Stimulated activated naive CD8-positive, alpha-beta T cell treated with anti-CD3 and anti-CD28 coated beads, Interleukin-15, Interleukin-2, amounts not matched to agents 100 ng/mL and 50 ng/mL, for 24 hours (primary cell): Measurements from ENCODE around the gene BSG.
"Not testable (repeated sequence)": the region's sequence is repeated elsewhere in the genome, so short reads cannot be mapped to it uniquely, and the experiment has no call there.

Experiments
- H3K27ac Mint-ChIP-seq: one replicate; pipeline ENCODE4 v1.8.0; 2021; ENCODE audit warnings: mild to moderate bottlenecking, mixed read lengths
- H3K27me3 Mint-ChIP-seq: one replicate; pipeline ENCODE4 v1.8.0; 2021; ENCODE audit warnings: mixed read lengths
- H3K36me3 Mint-ChIP-seq: one replicate; pipeline ENCODE4 v1.8.0; 2021; ENCODE audit warnings: low read depth, mixed read lengths
- H3K4me1 Mint-ChIP-seq: one replicate; pipeline ENCODE4 v1.8.0; 2021; ENCODE audit warnings: low read depth, mixed read lengths
- H3K4me3 Mint-ChIP-seq: one replicate; pipeline ENCODE4 v1.8.0; 2021; ENCODE audit warnings: mild to moderate bottlenecking, mixed read lengths
- H3K9me3 Mint-ChIP-seq: one replicate; pipeline ENCODE4 v1.8.0; 2021; ENCODE audit warnings: mixed read lengths

BSG gene

GRCh38 chr19:575527-576506 lies 3.4 kb downstream of the BSG start:
- Mint-ChIP-seq H3K9me3 (no peaks in the 10 kb centered on the region), H3K36me3 (peaks cover 10% of the 10 kb centered on the region), H3K27ac (peak overlapping the region; percentile 36), H3K4me1 (peaks cover 40% of the 10 kb centered on the region), H3K27me3 (no peaks in the 10 kb centered on the region), H3K4me3 (no peak overlapping the region)

DNA sequence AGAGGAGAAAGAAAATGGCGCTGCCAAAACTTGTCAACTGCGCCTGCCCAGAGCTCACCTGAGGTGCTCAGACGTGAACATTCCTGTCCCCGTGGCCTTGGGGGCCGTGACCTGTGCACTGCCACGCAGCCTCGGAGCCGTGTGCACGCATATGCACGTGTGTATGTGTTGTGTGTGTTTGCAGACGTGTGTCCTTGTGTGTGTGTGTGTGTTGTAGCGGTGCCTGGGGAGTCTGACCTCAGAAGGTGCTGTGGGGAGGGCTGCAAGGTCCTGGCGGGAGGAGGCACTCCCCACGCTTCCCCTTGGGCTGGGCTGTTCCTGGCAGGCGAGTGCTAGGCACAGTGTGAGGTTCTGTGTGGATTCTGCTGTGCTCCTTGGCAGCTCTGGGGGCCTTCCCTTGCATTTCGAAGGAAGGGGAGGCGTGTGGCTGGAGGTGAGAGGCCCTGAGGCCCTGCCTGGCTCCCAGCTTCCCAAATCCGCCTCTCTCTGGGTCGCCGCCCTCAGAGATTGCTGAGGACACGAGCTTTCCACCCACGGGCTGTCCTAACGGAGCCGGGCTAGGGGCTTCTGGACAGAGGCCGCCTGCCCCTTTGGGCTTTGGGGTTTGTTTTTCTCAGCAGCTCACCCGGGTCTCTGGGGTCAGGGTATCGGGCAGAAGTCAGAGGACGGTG lies 4.5 kb downstream of the BSG start:
- Mint-ChIP-seq H3K4me1 (peaks cover 30% of the 10 kb centered on the region), H3K27me3 (no peaks in the 10 kb centered on the region), H3K9me3 (no peaks in the 10 kb centered on the region), H3K4me3 (no peak overlapping the region), H3K36me3 (peaks cover 10% of the 10 kb centered on the region), H3K27ac (no peak overlapping the region)

DNA sequence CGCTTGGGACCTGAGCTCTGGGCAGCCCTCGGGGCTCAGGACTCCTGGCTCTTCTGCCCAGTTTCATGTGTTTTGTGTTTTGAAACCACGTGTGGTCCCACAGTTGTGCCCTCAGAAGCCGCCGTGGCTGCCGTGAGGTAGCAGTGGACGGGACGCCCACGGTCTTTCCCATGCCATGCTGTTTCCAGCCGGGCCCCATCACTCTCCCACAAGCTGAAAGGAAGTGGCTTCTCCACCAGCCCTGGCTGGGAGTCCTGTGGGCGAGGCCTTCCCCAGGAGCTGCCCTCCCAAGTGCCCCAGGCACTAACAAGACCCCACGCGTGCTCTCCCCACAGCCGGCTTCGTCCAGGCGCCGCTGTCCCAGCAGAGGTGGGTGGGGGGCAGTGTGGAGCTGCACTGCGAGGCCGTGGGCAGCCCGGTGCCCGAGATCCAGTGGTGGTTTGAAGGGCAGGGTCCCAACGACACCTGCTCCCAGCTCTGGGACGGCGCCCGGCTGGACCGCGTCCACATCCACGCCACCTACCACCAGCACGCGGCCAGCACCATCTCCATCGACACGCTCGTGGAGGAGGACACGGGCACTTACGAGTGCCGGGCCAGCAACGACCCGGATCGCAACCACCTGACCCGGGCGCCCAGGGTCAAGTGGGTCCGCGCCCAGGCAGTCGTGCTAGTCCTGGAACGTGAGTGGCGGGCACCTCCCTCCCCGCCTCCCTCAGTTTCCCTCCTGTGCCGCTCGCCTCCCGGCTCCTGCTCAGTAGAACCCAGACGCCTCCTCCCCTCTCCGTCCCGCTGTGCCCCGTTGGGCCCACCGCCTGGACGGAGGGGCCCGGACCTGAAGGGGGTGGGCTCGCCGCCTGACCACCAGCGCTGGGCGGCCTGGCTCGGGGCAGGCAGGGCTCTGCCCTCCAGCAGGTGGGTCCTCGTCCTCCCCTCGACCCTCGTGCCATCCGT lies 5.3 kb downstream of the BSG start:
- Mint-ChIP-seq H3K4me1 (peaks cover 27% of the 10 kb centered on the region), H3K36me3 (peaks cover 10% of the 10 kb centered on the region), H3K9me3 (no peaks in the 10 kb centered on the region), H3K4me3 (no peak overlapping the region), H3K27me3 (no peaks in the 10 kb centered on the region), H3K27ac (no peak overlapping the region)

DNA sequence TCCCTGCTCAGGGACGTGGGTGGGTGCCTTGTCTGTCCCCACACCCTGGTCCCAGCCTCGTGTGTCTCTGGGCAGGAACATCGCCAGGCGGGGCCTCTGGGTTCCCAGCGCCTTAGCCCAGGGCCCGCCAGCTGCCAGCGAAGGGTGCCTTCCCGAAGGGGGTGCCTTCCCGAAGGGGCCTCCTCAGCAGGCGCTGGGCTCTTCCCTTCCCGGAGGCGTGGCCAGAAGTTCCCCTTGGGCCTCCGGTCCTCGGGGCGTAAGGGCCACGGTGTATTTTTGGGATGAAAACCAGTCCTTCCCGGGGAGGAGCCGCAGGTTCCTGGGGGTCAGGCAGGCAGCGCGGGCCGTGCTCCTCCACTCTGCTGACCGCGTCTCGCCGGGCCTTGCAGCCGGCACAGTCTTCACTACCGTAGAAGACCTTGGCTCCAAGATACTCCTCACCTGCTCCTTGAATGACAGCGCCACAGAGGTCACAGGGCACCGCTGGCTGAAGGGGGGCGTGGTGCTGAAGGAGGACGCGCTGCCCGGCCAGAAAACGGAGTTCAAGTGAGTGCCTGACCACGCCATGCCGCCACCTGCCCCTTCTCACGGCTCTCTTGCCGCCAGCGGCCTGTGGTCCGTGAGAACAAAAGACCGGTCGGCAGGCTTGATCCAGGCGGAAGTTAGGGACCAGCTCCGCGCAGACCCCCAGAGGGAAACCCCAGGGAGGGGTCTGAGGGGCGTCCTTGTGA lies 6.9 kb downstream of the BSG start:
- no peak overlapping the region for H3K27ac Mint-ChIP-seq
- H3K9me3 Mint-ChIP-seq: no peaks in the 10 kb centered on the region
- peaks cover 22% of the 10 kb centered on the region for H3K4me1 Mint-ChIP-seq
- no peak overlapping the region for H3K4me3 Mint-ChIP-seq
- H3K36me3 Mint-ChIP-seq: peaks cover 10% of the 10 kb centered on the region
- H3K27me3 Mint-ChIP-seq: no peaks in the 10 kb centered on the region

DNA sequence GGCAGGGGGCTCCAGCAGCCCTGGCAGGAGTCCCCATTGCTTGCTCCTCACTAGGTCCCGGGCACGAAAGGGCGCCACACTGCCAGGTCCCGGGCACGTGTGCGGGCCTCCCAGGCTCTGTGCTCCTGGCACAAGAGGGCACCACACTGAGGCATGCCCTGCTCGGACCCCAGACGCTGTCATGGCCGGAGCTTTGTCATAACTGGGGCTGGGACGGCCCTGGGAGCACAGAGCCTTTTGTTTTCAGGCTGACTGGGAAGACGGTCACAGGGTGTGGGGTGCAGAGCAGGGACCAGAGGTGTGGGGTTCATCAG lies 7.4 kb downstream of the BSG start:
- Mint-ChIP-seq H3K4me1 (peaks cover 17% of the 10 kb centered on the region), H3K4me3 (no peak overlapping the region), H3K27me3 (no peaks in the 10 kb centered on the region), H3K36me3 (peaks cover 7% of the 10 kb centered on the region), H3K9me3 (no peaks in the 10 kb centered on the region), H3K27ac (no peak overlapping the region)

GRCh38 chr19:580274-580835 lies 8.0 kb downstream of the BSG start:
- peaks cover 4% of the 10 kb centered on the region for H3K36me3 Mint-ChIP-seq
- H3K27me3 Mint-ChIP-seq: no peaks in the 10 kb centered on the region
- H3K4me1 Mint-ChIP-seq: peaks cover 12% of the 10 kb centered on the region
- no peaks in the 10 kb centered on the region for H3K9me3 Mint-ChIP-seq
- no peak overlapping the region for H3K27ac Mint-ChIP-seq
- H3K4me3 Mint-ChIP-seq: no peak overlapping the region

DNA sequence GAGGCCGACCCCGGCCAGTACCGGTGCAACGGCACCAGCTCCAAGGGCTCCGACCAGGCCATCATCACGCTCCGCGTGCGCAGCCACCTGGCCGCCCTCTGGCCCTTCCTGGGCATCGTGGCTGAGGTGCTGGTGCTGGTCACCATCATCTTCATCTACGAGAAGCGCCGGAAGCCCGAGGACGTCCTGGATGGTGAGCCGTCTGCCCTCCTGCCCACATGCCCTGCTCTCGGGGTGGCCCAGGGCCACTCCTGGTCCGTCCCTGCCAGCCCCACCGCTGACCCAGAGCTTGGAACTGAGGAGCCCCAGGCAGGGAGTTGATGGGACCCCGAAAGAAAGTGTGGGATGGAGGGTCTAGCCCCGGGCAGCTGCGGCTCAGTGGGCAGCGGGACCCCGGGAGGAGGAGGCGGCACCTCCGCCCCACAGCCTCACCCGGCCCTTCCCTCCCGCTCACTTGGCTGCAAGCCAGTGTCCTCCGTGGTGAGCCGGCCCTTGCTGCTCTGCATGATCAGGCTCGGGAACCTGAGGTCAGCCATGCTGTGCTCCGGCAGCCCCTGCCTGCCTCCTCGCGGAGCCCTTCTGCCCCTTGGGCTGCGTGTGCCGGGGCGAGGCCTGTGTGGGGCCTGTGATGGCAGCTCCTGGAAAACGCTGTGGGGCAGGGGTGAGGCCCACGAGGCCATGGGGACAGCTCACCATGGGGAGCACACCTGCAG lies 9.2 kb downstream of the BSG start:
- H3K27me3 Mint-ChIP-seq: no peaks in the 10 kb centered on the region
- H3K9me3 Mint-ChIP-seq: no peaks in the 10 kb centered on the region
- no peak overlapping the region for H3K27ac Mint-ChIP-seq
- peaks cover 11% of the 10 kb centered on the region for H3K4me1 Mint-ChIP-seq
- no peak overlapping the region for H3K4me3 Mint-ChIP-seq
- H3K36me3 Mint-ChIP-seq: peaks cover 3% of the 10 kb centered on the region

- Mint-ChIP-seq H3K27ac (no peak overlapping the region), H3K4me1 (peaks cover 4% of the 10 kb centered on the region), H3K9me3 (no peaks in the 10 kb centered on the region), H3K27me3 (no peaks in the 10 kb centered on the region), H3K4me3 (no peak overlapping the region), H3K36me3 (no peaks in the 10 kb centered on the region)
Observed at GRCh38 chr19:582497-583197, 10.3 kb downstream of the BSG start.

DNA sequence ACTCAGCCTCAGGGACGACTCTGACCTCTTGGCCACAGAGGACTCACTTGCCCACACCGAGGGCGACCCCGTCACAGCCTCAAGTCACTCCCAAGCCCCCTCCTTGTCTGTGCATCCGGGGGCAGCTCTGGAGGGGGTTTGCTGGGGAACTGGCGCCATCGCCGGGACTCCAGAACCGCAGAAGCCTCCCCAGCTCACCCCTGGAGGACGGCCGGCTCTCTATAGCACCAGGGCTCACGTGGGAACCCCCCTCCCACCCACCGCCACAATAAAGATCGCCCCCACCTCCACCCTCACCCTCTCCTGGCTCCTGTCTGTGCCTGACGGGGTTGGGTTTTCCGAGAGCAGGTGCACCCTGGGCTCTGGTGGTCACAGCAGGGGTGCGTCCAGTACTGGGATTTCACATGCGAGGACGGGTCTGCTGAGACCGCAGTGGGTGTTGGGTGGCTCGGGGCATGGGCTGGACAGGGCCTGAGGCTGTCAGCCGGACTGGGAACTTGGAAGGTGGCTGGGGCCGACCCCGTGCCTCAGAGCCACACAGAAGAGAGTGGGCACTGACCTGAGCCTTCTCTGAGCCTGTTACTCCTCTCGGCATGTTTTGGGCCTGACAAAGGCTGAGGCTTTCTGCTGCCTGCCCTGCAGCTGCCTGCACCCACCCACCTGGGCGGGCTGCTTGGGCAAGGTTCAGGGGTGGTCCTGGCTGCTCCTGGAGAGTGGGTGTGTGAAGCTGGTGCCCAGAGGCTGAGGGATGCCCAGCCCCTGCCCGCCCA lies 11.0 kb downstream of the BSG start:
- H3K27me3 Mint-ChIP-seq: peaks cover 3% of the 10 kb centered on the region
- no peaks in the 10 kb centered on the region for H3K36me3 Mint-ChIP-seq
- H3K4me3 Mint-ChIP-seq: no peak overlapping the region
- H3K27ac Mint-ChIP-seq: no peak overlapping the region
- no peaks in the 10 kb centered on the region for H3K9me3 Mint-ChIP-seq
- peaks cover 4% of the 10 kb centered on the region for H3K4me1 Mint-ChIP-seq

DNA sequence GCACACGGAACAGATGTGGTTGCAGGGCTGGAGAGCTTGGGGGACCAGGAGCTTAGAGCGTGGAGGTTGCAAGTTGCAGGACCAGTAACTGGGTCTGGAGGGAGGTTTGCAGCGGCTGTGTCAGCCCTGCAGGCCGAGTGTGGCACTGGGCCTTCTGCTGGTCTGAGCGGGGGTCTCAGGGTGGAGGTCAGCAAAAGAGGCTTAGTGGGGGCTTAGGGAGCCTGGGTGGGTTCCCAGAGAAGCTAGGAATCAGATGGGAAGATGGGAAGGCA lies 11.5 kb downstream of the BSG start:
- Mint-ChIP-seq H3K27ac (no peak overlapping the region), H3K4me3 (no peak overlapping the region), H3K4me1 (peaks cover 4% of the 10 kb centered on the region), H3K27me3 (peaks cover 3% of the 10 kb centered on the region), H3K9me3 (no peaks in the 10 kb centered on the region), H3K36me3 (no peaks in the 10 kb centered on the region)

DNA sequence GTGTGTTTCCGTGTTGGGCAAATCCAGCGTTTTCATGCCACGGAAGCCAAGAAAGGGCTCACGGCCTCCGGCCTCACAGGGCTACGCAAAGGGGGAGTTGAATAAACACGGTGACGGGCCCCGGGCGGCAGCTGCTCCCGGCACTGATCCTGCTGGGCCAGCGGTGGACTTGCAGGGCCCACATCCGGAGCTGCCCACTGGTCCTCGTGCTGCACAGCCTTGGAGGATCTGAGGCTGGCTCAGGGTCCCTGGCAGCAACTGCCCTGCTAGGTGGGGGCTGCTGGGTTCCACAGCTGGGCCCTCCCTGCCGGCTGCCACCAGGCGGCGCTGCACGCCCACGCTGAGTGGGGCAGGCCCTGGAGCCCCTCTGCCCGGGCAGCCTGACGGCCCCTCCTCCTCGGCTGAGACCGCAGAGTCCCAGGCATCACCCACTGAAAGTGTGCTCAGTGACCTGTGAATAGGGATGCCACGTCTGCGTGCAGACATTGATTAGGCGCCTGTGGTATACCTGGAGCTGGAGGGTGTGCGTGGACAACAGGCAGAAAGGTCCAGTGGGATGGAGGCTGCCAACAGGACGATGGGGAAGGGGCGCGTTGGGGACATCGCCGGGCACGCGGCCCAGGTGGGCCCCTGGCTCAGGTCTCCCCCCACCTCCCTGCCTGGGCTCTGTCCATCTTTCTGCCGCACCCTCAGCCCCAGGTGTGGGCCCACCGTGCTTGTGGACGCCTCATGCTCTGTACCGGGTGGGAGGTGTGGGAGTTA lies 12.0 kb downstream of the BSG start:
- no peaks in the 10 kb centered on the region for H3K9me3 Mint-ChIP-seq
- no peak overlapping the region for H3K4me3 Mint-ChIP-seq

DNA sequence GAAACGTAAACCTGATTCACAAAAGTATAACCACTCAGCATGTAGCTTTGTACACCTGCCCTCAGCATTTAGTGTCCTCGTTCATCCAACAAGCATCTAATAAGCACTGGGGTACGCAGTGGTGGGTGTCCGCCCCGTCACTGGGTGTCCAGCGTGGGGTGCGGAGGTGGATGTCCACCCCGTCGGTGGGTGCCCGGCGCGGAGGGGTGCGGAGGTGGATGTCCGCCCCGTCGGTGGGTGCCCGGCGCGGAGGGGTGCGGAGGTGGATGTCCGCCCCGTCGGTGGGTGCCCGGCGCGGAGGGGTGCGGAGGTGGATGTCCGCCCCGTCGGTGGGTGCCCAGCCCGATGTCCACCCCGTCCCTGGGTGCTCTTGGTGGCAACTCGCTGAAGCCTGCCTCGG lies 12.8 kb downstream of the BSG start:
- H3K27me3 Mint-ChIP-seq, H3K4me1 Mint-ChIP-seq, H3K4me3 Mint-ChIP-seq, H3K9me3 Mint-ChIP-seq, H3K27ac Mint-ChIP-seq, H3K36me3 Mint-ChIP-seq: not testable (repeated sequence)

More for the DNA sequence above, 12.0 kb downstream of the BSG start:
- H3K36me3 Mint-ChIP-seq: no peaks in the 10 kb centered on the region
- H3K27me3 Mint-ChIP-seq: peaks cover 3% of the 10 kb centered on the region
- H3K27ac Mint-ChIP-seq: no peak overlapping the region
- peaks cover 4% of the 10 kb centered on the region for H3K4me1 Mint-ChIP-seq
